H9 (cell line): ENCODE data around the gene THRB. TPM values are rescaled to one million over a fixed set of nuclear protein-coding genes. Genes with fewer than 3 reads are reported as not detected.

Source experiments
- DNase-seq: peaks from one replicate; pipeline ENCODE4 v3.0.0-alpha.2; 2017
- H2AFZ ChIP-seq: one replicate; pipeline ENCODE4 v1.6.1; 2013; ENCODE audit warnings: mild to moderate bottlenecking, low read length, control low read depth, moderate library complexity
- H2AK5ac ChIP-seq: 2 replicates; pipeline ENCODE4 v1.6.1; 2013; ENCODE audit warnings: low read length, control low read depth, mixed read lengths; ENCODE audit not compliant: insufficient read length
- H2BK120ac ChIP-seq: one replicate; pipeline ENCODE4 v1.6.1; 2013; ENCODE audit warnings: low read depth, mild to moderate bottlenecking, low read length, control low read depth, inconsistent platforms; ENCODE audit not compliant: poor library complexity, severe bottlenecking
- H2BK12ac ChIP-seq: 2 replicates; pipeline ENCODE4 v1.6.1; 2013; ENCODE audit warnings: low read length, control low read depth, mixed read lengths, low read depth; ENCODE audit not compliant: insufficient read length
- H2BK15ac ChIP-seq: 2 replicates; pipeline ENCODE4 v1.6.1; 2013; ENCODE audit warnings: low read depth, low read length, control low read depth
- H2BK20ac ChIP-seq: one replicate; pipeline ENCODE4 v1.6.1; 2013; ENCODE audit warnings: low read depth, mild to moderate bottlenecking, low read length, control low read depth, inconsistent platforms; ENCODE audit not compliant: poor library complexity, severe bottlenecking
- H2BK5ac ChIP-seq: 2 replicates; pipeline ENCODE4 v1.6.1; 2013; ENCODE audit warnings: low read length, control low read depth, mixed read lengths; ENCODE audit not compliant: insufficient read length
- H3K14ac ChIP-seq: 2 replicates; pipeline ENCODE4 v1.6.1; 2013; ENCODE audit warnings: low read length, control low read depth; ENCODE audit not compliant: insufficient read depth
- H3K18ac ChIP-seq: 2 replicates; pipeline ENCODE4 v1.6.1; 2013; ENCODE audit warnings: low read depth, mild to moderate bottlenecking, mixed read lengths, low read length, control low read depth; ENCODE audit not compliant: insufficient read length
- H3K23ac ChIP-seq: 2 replicates; pipeline ENCODE4 v1.6.1; 2013; ENCODE audit warnings: low read length, control low read depth, mixed read lengths, low read depth; ENCODE audit not compliant: insufficient read length
- H3K23me2 ChIP-seq: 2 replicates; pipeline ENCODE4 v1.6.1; 2013; ENCODE audit warnings: low read depth, mild to moderate bottlenecking, mixed read lengths, low read length, control low read depth; ENCODE audit not compliant: insufficient read length, poor library complexity, severe bottlenecking
- H3K27ac ChIP-seq: 2 replicates; pipeline ENCODE4 v1.5.1; 2013; ENCODE audit warnings: low read length, control low read depth, mixed read lengths, low read depth; ENCODE audit not compliant: insufficient read length
- H3K27me3 ChIP-seq: 2 replicates; pipeline ENCODE4 v1.6.1; 2013; ENCODE audit warnings: low read length, control low read depth, inconsistent platforms; ENCODE audit not compliant: insufficient read depth
- H3K4ac ChIP-seq: 2 replicates; pipeline ENCODE4 v1.6.1; 2013; ENCODE audit warnings: low read depth, mild to moderate bottlenecking, control low read depth, inconsistent platforms, low read length, moderate library complexity
- H3K4me1 ChIP-seq: 2 replicates; pipeline ENCODE4 v1.6.1; 2013; ENCODE audit warnings: low read length, control low read depth, inconsistent platforms; ENCODE audit not compliant: insufficient read depth
- H3K4me2 ChIP-seq: 2 replicates; pipeline ENCODE4 v1.6.1; 2013; ENCODE audit warnings: low read length, control low read depth, mixed read lengths; ENCODE audit not compliant: insufficient read length, insufficient read depth
- H3K56ac ChIP-seq: 2 replicates; pipeline ENCODE4 v1.6.1; 2013; ENCODE audit warnings: low read depth, mild to moderate bottlenecking, mixed read lengths, low read length, control low read depth; ENCODE audit not compliant: insufficient read length
- H3K79me1 ChIP-seq: 2 replicates; pipeline ENCODE4 v1.6.1; 2013; ENCODE audit warnings: low read depth, mild to moderate bottlenecking, moderate library complexity, low read length, control low read depth, inconsistent platforms; ENCODE audit not compliant: insufficient read depth, poor library complexity, severe bottlenecking
- H3K79me2 ChIP-seq: 2 replicates; pipeline ENCODE4 v1.6.1; 2013; ENCODE audit warnings: low read length, control low read depth, inconsistent platforms; ENCODE audit not compliant: insufficient read depth
- H3K9ac ChIP-seq: 2 replicates; pipeline ENCODE4 v1.6.1; 2013; ENCODE audit warnings: low read length, control low read depth, mixed read lengths; ENCODE audit not compliant: insufficient read length; ENCODE audit errors: extremely low read depth
- H3K9me3 ChIP-seq: one replicate; pipeline ENCODE4 v1.6.1; 2013; ENCODE audit warnings: low read depth, low read length, inconsistent platforms; ENCODE audit not compliant: control insufficient read depth
- H3T11ph ChIP-seq: one replicate; pipeline ENCODE4 v1.6.1; 2013; ENCODE audit warnings: mild to moderate bottlenecking, low read length, control low read depth, inconsistent platforms
- H4K20me1 ChIP-seq: one replicate; pipeline ENCODE4 v1.6.1; 2013; ENCODE audit not compliant: control insufficient read depth, insufficient read length, insufficient read depth
- H4K5ac ChIP-seq: 2 replicates; pipeline ENCODE4 v1.6.1; 2013; ENCODE audit warnings: low read depth, mild to moderate bottlenecking, mixed read lengths, low read length, control low read depth; ENCODE audit not compliant: insufficient read length
- H4K8ac ChIP-seq: replicated peaks from 2 replicates; pipeline ENCODE4 v1.6.1; 2013; ENCODE audit warnings: low read length, control low read depth, mixed read lengths, low read depth; ENCODE audit not compliant: insufficient read length
- H4K91ac ChIP-seq: 2 replicates; pipeline ENCODE4 v1.6.1; 2013; ENCODE audit warnings: low read depth, mild to moderate bottlenecking, moderate library complexity, mixed read lengths, low read length, control low read depth; ENCODE audit not compliant: insufficient read length
- H3K27ac Mint-ChIP-seq, 3 experiments: 2 replicates in 2 of 3; 3 replicates in 1 of 3; pipeline ENCODE4 v1.8.0; 2020 to 2021; ENCODE audit warnings: mixed read lengths in 3 of 3, mild to moderate bottlenecking in 1 of 3, moderate library complexity in 1 of 3
- H3K27me3 Mint-ChIP-seq: 2 replicates; pipeline ENCODE4 v1.8.0; 2021; ENCODE audit warnings: low read depth, mild to moderate bottlenecking, moderate library complexity, mixed read lengths
- H3K36me3 Mint-ChIP-seq, 3 experiments: 2 replicates in 2 of 3; 3 replicates in 1 of 3; pipeline ENCODE4 v1.8.0; 2020 to 2021; ENCODE audit warnings: low read depth in 3 of 3, mixed read lengths in 3 of 3; ENCODE audit not compliant: insufficient read depth in 1 of 3
- H3K4me1 Mint-ChIP-seq, 2 experiments: 2 replicates each; pipeline ENCODE4 v1.8.0; 2020; ENCODE audit warnings: mixed read lengths in 2 of 2
- H3K4me3 Mint-ChIP-seq, 2 experiments: 2 replicates in 1 of 2; 3 replicates in 1 of 2; pipeline ENCODE4 v1.8.0; 2020 to 2021; ENCODE audit warnings: mild to moderate bottlenecking in 2 of 2, mixed read lengths in 2 of 2, moderate library complexity in 1 of 2
- H3K9me3 Mint-ChIP-seq, 2 experiments: 2 replicates in 1 of 2; 3 replicates in 1 of 2; pipeline ENCODE4 v1.8.0; 2020; ENCODE audit warnings: mild to moderate bottlenecking in 2 of 2, mixed read lengths in 2 of 2, moderate library complexity in 1 of 2
- CTCF ChIP-seq: fragments of 200-600 bp; sonication (generic); conservative IDR thresholded peaks from 3 replicates; pipeline ENCODE4 v1.8.0; 2021; ENCODE audit warnings: antibody characterized with exemption, mild to moderate bottlenecking
- WGBS: extraction: QIAGEN DNeasy Blood & Tissue Kit; methylation state at CpG from one replicate; pipeline ENCODE4 v1.1.7; 2013; ENCODE audit warnings: missing lambda C conversion rate, low lambda C conversion rate, mixed read lengths; ENCODE audit not compliant: insufficient read length; ENCODE audit errors: extremely low coverage; 5-methylcytosine and 5-hydroxymethylcytosine counted together
- total RNA-seq: library from RNA; stranded (reverse); gene quantifications from 2 replicates; pipeline ENCODE4 v1.2.1, GENCODE V29; 2021

THRB gene
- total RNA-seq, 1 experiment from 2014 or later: 8.6 TPM

- H3K56ac ChIP-seq: no peak overlapping the region
- H4K20me1 ChIP-seq: no peaks in the 10 kb centered on the region
- H3K9me3 ChIP-seq: no peaks in the 10 kb centered on the region
- H3K23ac ChIP-seq: no peak overlapping the region
- no peak overlapping the region for H3T11ph ChIP-seq
- H2BK12ac ChIP-seq: no peak overlapping the region
- H2BK5ac ChIP-seq: no peak overlapping the region
- DNase-seq: no peak
- Mint-ChIP-seq H3K27me3 (peaks cover 25% of the 10 kb centered on the region), H3K27ac (no peak overlapping the region), H3K4me1 (peaks cover 6 to 9% of the 10 kb centered on the region in 2 experiments), H3K36me3 (no peaks in the 10 kb centered on the region), H3K9me3 (no peaks in the 10 kb centered on the region), H3K4me3 (no peak overlapping the region)
- no peaks in the 10 kb centered on the region; the same call in 1 of the 2 replicates for H3K27me3 ChIP-seq
- H3K14ac ChIP-seq: no peak overlapping the region
- H3K79me2 ChIP-seq: no peaks in the 10 kb centered on the region
- no peaks in the 10 kb centered on the region for H3K4me1 ChIP-seq
- no peak overlapping the region for H2BK15ac ChIP-seq
- H3K18ac ChIP-seq: no peak overlapping the region
- H3K23me2 ChIP-seq: no peaks in the 10 kb centered on the region
- H2BK20ac ChIP-seq: no peak overlapping the region
- H3K79me1 ChIP-seq: no peaks in the 10 kb centered on the region
- no peak overlapping the region for H4K5ac ChIP-seq
- no peak overlapping the region for H3K4ac ChIP-seq
- no peak overlapping the region for H4K91ac ChIP-seq
- H3K9ac ChIP-seq: no peak overlapping the region
- no peak overlapping the region for H3K27ac ChIP-seq
- no peak for TF ChIP-seq CTCF
- no peak overlapping the region for H2AFZ ChIP-seq
- no peak overlapping the region for H2BK120ac ChIP-seq
- H4K8ac ChIP-seq: no peak overlapping the region
- no CpG with 5 or more reads among the region's 5 CpGs for WGBS
- no peak overlapping the region for H3K4me2 ChIP-seq
- no peak overlapping the region for H2AK5ac ChIP-seq
These were observed 18.0 kb upstream of the THRB start for GRCh38 chr3:24512564-24513197.
